Left cardiac atrium (tissue), 4 donors: Measurements from ENCODE around the gene MYO1E. TPM values are rescaled to one million over a fixed set of nuclear protein-coding genes. Genes with fewer than 3 reads are reported as not detected.
A peak's percentile ranks its signal among the peaks of the same experiment; 100 is the strongest.
"Not testable (repeated sequence)": the region's sequence is repeated elsewhere in the genome, so short reads cannot be mapped to it uniquely, and the experiment has no call there.

Experiments
- ATAC-seq, 2 donors: fragments of 200-7000 bp; cut with Tn5 transposase; one replicate each; pipeline ENCODE4 v1.9.1; 2020; ENCODE audit warnings: mild to moderate bottlenecking in 2 of 2, moderate library complexity in 2 of 2
- DNase-seq: peaks from one replicate; pipeline ENCODE4 v3.0.0-alpha.2; 2020
- intact Hi-C, 2 donors: fragments of 100-400 bp; cut with DNase I; formaldehyde crosslinking; loops; one replicate each; pipeline versions ENCODE4 v1.14.1 to v1.15.1; 2022 to 2023
- total RNA-seq, 2 donors: library from RNA; stranded (reverse); fragmentation: NEBNext Ultra II Directional; extraction: Animal tissue kit (Norgen Biotek cat#: 25700); gene quantifications; one replicate each; pipeline ENCODE4 v1.2.1, GENCODE V29; 2021
- donor health status: DM: no; HTN: yes; CAD: no.
- donor health status: DM: no; HTN: yes; CAD: no; lungs with severe emphysema.
- donor health status: DM: yes; HTN: yes; CAD: no.
- donor health status: Dilated cardiomyopathy.

The MYO1E gene
- total RNA-seq, 2 donors from 2014 or later, result 32.1 to 49.5 TPM

DNA sequence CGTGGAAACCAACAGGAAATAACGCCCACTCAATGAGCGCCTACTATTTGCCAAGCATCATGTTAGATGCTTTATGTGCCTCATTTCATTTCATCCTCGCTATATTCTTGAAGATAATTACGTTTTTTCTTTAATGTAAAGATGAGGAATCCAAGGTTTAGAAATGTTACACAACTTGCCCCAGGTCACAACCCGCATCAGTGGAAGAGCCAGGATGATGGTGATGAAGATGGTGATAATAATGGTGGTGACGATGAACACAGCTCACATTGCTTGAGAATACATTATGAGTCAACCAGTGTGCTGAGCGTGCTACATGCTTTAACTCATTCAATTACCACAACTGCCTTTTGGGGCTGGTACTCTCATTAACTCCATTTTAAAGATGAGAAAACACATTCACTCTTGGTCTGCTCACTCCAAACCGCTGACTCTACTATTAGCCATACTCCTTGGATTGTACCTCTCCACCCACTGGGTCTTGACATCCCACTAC, 21.5 kb upstream of the MYO1E start:
- DNase-seq (no peak), ATAC-seq (no peak)
- intact Hi-C loops, result no loop called here

GRCh38 chr15:59392299-59392698, 19.6 kb upstream of the MYO1E start:
- intact Hi-C loops, result no loop called here
- ATAC-seq, result no peak

GRCh38 chr15:59388670-59389069, 16.0 kb upstream of the MYO1E start:
- ATAC-seq (peak in 1 of 2 donors; percentile 51), DNase-seq (no peak)
- intact Hi-C loops, result no loop called here

More at GRCh38 chr15:59392299-59392698, 19.6 kb upstream of the MYO1E start:
- DNase-seq, result no peak

GRCh38 chr15:59387196-59387878, 14.7 kb upstream of the MYO1E start:
- DNase-seq, ATAC-seq, intact Hi-C loops: not testable (repeated sequence)

GRCh38 chr15:59385171-59385570, 12.5 kb upstream of the MYO1E start:
- intact Hi-C loops, result no loop called here
- DNase-seq (no peak), ATAC-seq (no peak)

- intact Hi-C loops, result no loop called here
- ATAC-seq (no peak), DNase-seq (no peak)
Observed at GRCh38 chr15:59384507-59384906, 11.8 kb upstream of the MYO1E start.

DNA sequence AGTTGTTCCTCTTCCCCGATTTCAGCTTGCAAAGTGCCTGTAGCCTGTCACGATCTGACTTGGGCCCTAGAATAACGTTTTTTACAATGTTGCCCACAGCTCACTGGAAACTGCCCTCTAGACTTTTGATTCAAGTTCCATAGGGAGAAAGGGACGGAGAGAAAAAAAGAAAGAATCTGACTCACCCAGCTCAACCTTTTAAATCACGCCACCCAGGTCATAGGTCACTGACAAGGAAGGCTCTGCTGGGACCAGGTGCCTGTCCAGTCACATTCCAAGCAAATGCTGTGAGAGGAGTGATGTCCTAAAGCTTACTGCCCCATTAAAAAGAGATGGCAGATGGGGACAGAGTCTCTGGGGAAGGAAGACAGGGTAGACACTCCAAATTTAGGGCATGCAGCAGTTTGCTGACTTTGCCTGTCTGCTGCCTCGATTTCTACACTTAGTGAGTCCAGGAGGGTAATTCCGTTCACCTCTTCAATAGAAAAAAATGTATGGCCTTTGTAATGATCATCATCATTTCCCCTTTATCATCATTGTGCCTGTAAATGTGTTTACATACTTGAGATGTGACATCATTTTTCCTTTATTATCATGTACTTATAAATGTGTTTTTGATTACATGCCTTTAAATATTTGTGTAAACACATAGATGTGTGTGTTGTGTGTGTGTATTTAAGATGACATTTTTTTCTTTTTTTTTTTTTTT, 8.4 kb upstream of the MYO1E start:
- DNase-seq, result no peak
- intact Hi-C loops, result no loop called here
- no peak for ATAC-seq

- intact Hi-C loops, result loop anchor here in 1 of 2 donors (10.0 kb wide), 1 partner anchor 155 kb away; no protein-coding TSS in a partner anchor
- DNase-seq, result no peak
Observed at GRCh38 chr15:59379531-59379930, 6.9 kb upstream of the MYO1E start.

GRCh38 chr15:59378855-59379254, 6.2 kb upstream of the MYO1E start:
- intact Hi-C loops, result loop anchor here in 1 of 2 donors (10.0 kb wide), 1 partner anchor 154 kb away; no protein-coding TSS in a partner anchor
- ATAC-seq, result no peak

More at GRCh38 chr15:59379531-59379930, 6.9 kb upstream of the MYO1E start:
- ATAC-seq, result no peak

GRCh38 chr15:59377924-59378323, 5.3 kb upstream of the MYO1E start:
- DNase-seq (no peak), ATAC-seq (no peak)
- intact Hi-C loops, result loop anchor here in 1 of 2 donors (10.0 kb wide), 1 partner anchor 153 kb away; no protein-coding TSS in a partner anchor

More at GRCh38 chr15:59378855-59379254, 6.2 kb upstream of the MYO1E start:
- DNase-seq, result no peak

DNA sequence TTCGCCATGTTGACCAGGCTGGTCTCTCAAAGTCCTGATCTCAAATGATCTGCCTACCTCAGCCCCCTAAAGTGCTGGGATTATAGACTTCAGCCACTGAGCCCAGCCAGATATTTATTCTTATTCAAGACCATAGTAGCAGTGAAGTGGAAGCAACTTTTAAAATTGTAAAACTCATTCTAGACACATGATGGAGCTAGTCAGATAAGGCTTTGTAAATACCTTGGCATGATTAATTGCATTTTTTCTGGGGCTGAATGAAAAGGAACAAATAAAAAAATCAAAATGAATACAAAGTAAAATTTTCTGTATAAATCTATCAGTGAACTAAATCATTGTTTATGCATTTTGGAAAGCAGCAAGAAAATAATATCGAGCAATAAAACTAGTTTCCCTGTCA, 4.1 kb upstream of the MYO1E start:
- ATAC-seq, result no peak
- DNase-seq, result no peak
- intact Hi-C loops, result loop anchor here in 1 of 2 donors (10.0 kb wide), 1 partner anchor 152 kb away; no protein-coding TSS in a partner anchor

DNA sequence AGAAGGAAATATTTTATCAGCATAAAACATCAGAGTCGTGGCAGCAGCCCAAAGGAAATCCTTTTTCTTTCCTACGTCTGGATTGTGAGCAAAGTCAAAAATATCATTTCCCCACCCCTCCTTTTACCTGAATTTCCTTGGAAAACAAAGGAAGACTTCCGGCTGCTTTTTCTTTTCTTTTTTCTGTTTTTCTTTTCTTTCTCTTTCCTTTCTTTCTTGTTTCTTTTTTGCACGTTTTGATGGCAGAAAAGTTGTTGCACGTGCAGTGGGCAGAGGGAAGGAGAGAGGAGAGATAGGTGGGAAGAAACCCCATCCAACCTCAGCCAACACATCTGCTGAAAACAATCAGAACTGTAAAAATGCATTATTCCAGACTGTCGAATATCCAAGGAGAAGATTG, 544 bp upstream of the MYO1E start:
- intact Hi-C loops, result loop anchor here in 1 of 2 donors (5.0 to 10.0 kb wide), 3 partner anchors 64 to 148 kb away; partner anchors contain the start of gene FAM81A
- no peak for DNase-seq
- no peak for ATAC-seq

GRCh38 chr15:59371458-59372351, 966 bp downstream of the MYO1E start:
- intact Hi-C loops, result loop anchor here in 1 of 2 donors (5.0 to 10.0 kb wide), 3 partner anchors 66 to 147 kb away; partner anchors contain the start of gene FAM81A
- ATAC-seq (peak; percentile 64 to 71), DNase-seq (no peak)

DNA sequence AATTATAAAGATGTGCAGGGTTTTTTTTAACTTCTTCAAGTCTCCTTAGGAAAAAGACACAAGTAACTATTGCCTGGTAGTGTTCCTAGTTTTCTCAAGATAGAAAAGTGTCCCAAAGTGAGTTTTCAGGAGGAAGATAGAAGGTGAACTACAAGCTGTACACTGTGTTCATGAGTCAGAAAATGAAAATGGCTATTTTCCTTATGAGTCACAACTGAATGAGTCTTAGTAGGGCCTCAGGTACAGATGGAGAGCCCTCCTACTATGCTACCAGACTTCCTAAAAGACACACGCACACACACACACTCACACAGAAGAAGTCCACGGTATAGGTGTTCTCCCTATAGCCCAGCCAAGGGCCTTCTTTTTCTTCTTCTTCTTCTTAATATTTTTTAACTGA, 3.1 kb downstream of the MYO1E start:
- ATAC-seq, result no peak
- no peak for DNase-seq
- intact Hi-C loops, result loop anchor here in 1 of 2 donors (10.0 kb wide), 1 partner anchor 125 kb away; no protein-coding TSS in a partner anchor

GRCh38 chr15:59367022-59367451, 5.6 kb downstream of the MYO1E start:
- DNase-seq (no peak), ATAC-seq (no peak)
- intact Hi-C loops, result loop anchor here in 1 of 2 donors (10.0 kb wide), 1 partner anchor 122 kb away; no protein-coding TSS in a partner anchor

DNA sequence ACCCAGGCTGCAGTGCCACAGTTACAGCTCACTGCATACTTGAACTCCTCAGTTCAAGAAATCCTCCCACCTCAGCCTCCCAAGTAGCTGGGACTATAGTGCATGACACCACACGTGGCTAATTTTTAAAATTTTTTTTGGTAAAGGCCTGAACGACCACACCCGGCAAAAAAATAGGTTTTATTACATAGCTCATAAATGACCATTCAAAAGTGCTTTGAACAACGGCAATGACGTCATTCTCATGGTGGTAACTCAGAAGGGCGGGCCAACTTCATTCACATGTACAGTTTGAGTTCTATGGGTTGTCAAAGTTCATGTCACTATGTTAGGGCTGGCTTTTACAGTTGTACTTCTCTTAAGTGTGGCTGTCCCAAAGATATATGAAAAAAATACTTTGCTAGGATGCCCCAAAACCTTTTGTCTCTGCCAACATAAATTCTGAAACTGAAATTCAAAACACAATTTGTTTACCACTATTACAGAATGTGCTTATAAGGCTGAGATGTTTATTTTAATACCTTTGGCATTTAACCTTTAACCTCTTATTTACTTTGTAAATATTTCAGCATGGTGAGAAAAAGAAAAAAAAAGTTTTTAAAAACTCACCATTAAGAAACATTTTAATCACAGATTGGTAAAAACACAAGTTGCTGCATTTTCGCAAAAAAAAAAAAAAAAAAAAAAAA, 6.2 kb downstream of the MYO1E start:
- intact Hi-C loops, result loop anchor here in 1 of 2 donors (10.0 kb wide), 1 partner anchor 122 kb away; no protein-coding TSS in a partner anchor
- no peak for DNase-seq
- no peak for ATAC-seq

- intact Hi-C loops, result loop anchor here in 1 of 2 donors (10.0 kb wide), 1 partner anchor 119 kb away; no protein-coding TSS in a partner anchor
- DNase-seq (no peak), ATAC-seq (no peak)
Observed at GRCh38 chr15:59364248-59364647, 8.4 kb downstream of the MYO1E start.

- no peak for ATAC-seq
- intact Hi-C loops, result loop anchor here in 1 of 2 donors (10.0 kb wide), 1 partner anchor 118 kb away; no protein-coding TSS in a partner anchor
- no peak for DNase-seq
Observed at GRCh38 chr15:59362331-59362730, 10.3 kb downstream of the MYO1E start.
